GM19023 (cell line): Measurements from ENCODE around the gene SPDYE5.

ENCODE experiments used
- ATAC-seq: cut with Tn5 transposase; IDR thresholded peaks from one replicate; pipeline ENCODE4 v1.9.1; 2021; ENCODE audit warnings: mild to moderate bottlenecking, moderate library complexity; ENCODE audit not compliant: unreplicated experiment

The SPDYE5 gene

GRCh38 chr7:75536491-75536890 is 44.4 kb downstream of the SPDYE5 start:
- ATAC-seq: no peak

- no peak for ATAC-seq
Observed at GRCh38 chr7:75536940-75537538, 44.9 kb downstream of the SPDYE5 start.

- no peak for ATAC-seq
Observed at GRCh38 chr7:75537731-75538130, 45.6 kb downstream of the SPDYE5 start.

GRCh38 chr7:75546237-75547015 is 54.3 kb downstream of the SPDYE5 start:
- ATAC-seq: no peak
